Measurements from ENCODE around the gene VAPA.

The VAPA gene

DNA sequence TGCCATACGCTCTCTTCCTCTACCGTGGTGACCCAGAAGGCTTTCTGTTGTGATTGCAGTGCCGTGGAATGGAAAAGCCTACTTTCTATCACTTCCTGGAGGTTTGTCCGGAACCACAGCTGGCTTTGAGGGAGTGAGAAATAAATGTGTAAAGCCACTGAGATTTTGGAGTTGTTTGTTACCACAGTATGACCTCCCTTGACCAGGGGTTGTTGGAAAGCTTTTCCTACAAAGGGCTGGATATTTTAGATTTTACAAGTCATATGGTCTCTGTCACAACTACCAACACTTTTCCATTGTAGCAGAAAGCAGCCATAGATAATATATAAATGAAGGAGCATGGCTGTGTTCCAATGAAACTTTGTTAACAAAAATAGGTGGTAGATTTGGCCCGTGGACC, 70.3 kb downstream of the VAPA start:
- no peak for DNase-seq

- no peak for DNase-seq
Observed at GRCh38 chr18:9985641-9986040, 71.8 kb downstream of the VAPA start.

- no peak for DNase-seq
Observed at GRCh38 chr18:9986156-9986930, 72.5 kb downstream of the VAPA start.

- no peak for DNase-seq
Observed at GRCh38 chr18:9987345-9987744, 73.5 kb downstream of the VAPA start.

DNA sequence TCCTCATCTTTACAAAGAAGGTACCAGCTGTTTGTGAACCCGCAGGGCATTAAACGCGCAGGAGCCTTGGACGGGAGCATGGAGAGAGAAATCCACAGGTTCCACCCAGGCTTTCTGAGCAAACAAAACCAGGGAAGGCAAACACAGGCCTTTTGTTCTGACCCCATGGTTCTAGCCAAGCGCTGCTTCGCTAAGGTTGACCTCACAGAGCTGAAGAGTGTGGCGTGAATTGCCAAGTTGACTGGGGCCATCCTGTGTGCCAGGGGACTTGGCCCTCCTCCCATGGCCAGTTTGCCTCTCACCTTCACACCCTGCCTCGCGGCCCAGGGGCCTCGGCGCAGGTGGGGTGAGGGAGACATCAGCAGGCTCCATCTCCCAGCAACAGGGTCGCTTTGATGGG, 74.1 kb downstream of the VAPA start:
- no peak for DNase-seq

- no peak for DNase-seq
Observed at GRCh38 chr18:9988665-9989064, 74.8 kb downstream of the VAPA start.

DNA sequence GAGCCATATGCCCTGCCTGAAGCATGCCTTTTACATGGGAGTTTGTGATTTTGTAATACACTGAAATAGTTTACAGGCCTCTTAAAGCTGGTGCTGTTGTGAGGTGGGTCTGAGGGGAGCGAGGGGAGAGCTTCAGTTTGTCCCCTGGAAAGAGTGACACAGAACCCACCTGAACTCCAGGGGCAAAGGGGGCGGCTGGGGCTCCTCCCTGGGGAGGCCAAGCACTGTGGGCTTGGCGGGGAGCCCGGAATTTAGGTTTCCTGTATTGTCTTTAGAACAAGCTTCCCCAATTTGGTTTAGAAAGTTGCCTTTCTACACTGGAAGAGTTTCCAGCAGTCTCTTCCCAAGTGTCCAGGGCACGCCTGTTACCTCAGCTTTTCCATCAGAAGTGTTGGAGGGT, 75.7 kb downstream of the VAPA start:
- no peak for DNase-seq

GRCh38 chr18:9991011-9992000, 77.5 kb downstream of the VAPA start:
- no peak for DNase-seq

GRCh38 chr18:9992300-9992972, 78.6 kb downstream of the VAPA start:
- DNase-seq = no peak

- DNase-seq = no peak
Observed at GRCh38 chr18:9992973-9993520, 79.2 kb downstream of the VAPA start.

- DNase-seq = no peak
Observed at GRCh38 chr18:9993521-9994025, 79.8 kb downstream of the VAPA start.

DNA sequence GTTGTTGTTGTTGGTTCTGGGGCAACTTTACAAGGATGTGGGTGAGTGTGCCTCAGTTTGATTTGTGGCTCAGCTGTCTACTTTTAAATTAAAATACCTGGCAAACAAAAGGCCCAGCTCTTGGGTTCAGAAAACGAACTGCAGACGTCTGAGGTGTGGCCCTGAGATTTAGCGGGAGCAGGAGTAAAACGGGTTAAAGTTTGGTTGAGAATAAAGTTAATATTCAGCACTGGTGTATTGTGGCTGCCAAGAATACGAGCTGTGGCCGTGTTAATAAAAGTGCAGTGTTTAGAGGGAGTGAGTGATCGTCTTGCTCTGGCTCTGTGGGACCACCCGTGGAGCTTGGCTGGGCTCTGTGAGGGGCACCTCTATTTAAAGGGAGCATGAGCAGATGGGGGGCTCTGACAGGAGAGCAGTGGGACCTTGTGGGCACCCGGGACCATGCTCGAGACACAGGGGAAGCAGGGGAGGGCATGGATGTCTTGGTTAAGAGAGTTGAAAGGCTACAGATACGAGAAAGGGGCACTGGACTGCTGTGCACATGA, 80.3 kb downstream of the VAPA start:
- DNase-seq = no peak

DNA sequence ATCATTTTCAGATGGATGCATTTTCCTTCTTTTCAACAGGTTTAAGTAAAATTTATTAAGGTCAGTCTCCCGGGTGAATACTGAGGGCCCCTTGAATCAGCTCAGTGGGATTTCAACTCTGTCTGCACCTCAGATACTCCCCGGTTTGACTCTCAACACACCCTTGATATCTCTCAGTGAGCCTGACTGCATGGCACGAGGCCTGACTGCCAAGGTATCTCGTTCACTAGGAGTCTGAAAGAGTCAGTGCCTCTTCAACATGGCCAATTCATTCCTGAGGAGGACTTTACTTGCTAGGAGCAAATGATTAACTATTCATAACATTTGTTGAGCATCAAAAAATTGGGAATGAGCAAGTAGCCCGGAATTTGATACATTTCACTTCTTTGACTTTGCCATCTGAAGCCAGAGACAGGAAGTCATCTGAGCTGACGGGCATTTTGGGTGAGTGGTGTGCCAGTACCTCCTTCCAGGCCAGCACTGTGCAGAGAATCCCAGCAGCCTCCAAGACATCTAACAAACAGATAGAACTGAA, 81.0 kb downstream of the VAPA start:
- no peak for DNase-seq

- no peak for DNase-seq
Observed at GRCh38 chr18:9995631-9996030, 81.8 kb downstream of the VAPA start.

GRCh38 chr18:9996094-9996493, 82.3 kb downstream of the VAPA start:
- DNase-seq = no peak

DNA sequence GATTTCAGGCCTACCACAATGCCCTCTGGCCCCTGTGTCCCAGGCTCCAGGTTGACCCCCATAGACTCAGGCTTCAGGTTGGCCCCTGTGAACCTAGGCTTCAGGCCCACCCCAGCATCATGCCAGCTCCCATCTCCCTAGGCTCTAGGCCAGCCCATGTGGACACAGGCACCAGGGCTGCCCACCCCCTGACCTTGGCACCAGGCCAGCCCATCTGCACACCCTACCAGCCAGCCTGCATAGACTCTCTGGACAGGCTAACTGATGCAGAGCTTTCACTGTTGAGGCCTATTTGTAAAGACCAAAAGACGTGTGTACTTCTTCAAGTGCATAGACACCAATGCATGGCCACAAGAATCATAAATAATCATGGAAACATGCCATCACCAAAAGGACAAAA, 83.9 kb downstream of the VAPA start:
- DNase-seq = no peak

GRCh38 chr18:9998330-9998729, 84.5 kb downstream of the VAPA start:
- DNase-seq = no peak

- no peak for DNase-seq
Observed at GRCh38 chr18:10002280-10002679, 88.5 kb downstream of the VAPA start.

GRCh38 chr18:10003281-10003680, 89.5 kb downstream of the VAPA start:
- DNase-seq = no peak

DNA sequence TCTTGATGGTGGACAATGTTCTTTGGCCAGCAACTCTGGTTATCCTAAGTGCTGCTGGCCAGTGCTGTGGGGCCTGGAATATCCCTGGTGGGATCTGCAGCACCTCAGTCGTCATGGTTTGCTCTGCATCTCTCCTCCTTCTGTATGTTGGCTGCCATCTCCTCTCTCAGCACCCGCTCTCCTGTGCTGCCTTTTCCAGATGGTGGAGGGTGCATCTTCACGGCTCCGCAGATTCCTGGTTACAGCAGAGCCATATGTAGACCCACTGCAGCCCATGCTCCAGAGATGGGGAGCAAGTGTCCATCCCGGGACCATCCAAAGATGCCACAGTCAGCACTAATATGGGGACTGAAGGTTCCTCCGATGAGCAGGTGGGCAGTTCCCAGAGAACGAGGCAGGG, 90.0 kb downstream of the VAPA start:
- no peak for DNase-seq

GRCh38 chr18:10006311-10006893, 92.6 kb downstream of the VAPA start:
- DNase-seq = no peak

All from activated CD4-positive, CD25-positive, alpha-beta regulatory T cell treated with anti-CD3 and anti-CD28 coated beads, Interleukin-2, amount 50 U/mL, for 72 hours (primary cell).